Stimulated activated naive CD8-positive, alpha-beta T cell treated with anti-CD3 and anti-CD28 coated beads, Interleukin-15, Interleukin-2, amounts not matched to agents 100 U/mL and 50 U/mL, for 24 hours (primary cell): ENCODE results near the gene GGA3.
"Not testable (repeated sequence)": the region's sequence is repeated elsewhere in the genome, so short reads cannot be mapped to it uniquely, and the experiment has no call there.

Source experiments
- ATAC-seq: fragments of 150-1000 bp; cut with Tn5 transposase; one replicate; pipeline ENCODE4 v1.10.0; 2021
- DNase-seq: peaks from one replicate; pipeline ENCODE4 v3.0.0; 2021

GGA3 gene

DNA sequence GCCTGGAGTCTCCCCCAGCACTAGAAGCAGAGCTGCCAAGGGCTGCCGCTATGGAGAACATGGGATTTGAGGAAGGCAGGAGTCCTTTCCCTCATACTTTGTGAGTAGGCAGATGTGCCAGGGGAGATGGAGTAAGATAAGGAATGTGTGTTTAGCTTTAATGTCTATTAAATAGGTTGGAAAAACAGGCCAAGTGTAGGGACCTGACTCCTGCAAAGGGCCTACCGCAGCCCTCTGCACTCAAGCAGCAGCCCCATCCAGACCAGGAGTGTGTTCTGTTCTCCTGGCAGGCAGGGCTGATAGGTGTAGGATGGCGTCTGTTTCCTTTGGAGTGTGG is 11.4 kb upstream of the GGA3 start:
- DNase-seq: no peak

DNA sequence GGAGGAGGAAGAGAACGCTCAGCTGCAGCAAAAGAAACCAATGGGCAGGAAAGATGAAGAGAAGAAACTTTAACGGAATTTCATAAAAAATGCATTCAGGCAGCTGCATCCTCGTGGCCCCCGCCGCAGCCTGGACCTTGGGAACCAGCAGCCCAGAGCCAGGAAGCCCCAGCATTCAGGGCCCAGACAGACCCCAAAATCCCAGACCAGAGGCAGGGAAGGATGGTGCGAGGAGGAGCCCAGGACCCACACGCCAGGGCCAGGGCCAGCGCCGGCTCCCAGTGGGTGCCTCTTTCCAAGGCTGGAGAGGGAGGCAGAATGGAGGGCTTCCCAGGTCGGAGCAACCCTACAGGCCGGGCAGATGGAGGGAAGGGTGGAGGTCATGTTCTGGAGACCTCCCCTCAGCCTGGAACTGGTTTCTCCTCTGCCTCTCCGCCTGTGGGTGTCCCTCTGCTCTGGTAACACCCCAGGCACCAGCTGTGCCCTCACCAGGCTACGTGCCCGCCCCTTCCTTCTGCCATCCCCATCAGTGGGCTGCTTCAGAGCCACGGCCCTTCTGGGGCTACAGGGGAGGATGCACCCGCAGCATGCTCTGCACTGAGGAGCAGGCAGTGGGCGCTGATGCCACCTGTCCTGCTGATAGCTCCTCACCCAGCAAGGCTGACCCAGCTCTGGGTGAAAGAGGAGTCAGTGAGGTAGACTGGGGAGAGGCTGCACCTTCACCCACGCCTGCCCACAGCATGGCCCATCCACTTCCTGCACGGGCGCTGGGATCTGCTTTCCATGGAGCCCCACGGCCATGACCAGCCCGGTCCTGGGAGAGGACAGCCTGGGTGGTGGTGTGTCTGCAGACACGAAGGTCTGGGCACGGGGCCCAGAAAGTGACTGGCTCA is 10.8 kb upstream of the GGA3 start:
- peak; percentile 39 for DNase-seq
- no peak for ATAC-seq

More for the DNA sequence above, 11.4 kb upstream of the GGA3 start:
- ATAC-seq: no peak

DNA sequence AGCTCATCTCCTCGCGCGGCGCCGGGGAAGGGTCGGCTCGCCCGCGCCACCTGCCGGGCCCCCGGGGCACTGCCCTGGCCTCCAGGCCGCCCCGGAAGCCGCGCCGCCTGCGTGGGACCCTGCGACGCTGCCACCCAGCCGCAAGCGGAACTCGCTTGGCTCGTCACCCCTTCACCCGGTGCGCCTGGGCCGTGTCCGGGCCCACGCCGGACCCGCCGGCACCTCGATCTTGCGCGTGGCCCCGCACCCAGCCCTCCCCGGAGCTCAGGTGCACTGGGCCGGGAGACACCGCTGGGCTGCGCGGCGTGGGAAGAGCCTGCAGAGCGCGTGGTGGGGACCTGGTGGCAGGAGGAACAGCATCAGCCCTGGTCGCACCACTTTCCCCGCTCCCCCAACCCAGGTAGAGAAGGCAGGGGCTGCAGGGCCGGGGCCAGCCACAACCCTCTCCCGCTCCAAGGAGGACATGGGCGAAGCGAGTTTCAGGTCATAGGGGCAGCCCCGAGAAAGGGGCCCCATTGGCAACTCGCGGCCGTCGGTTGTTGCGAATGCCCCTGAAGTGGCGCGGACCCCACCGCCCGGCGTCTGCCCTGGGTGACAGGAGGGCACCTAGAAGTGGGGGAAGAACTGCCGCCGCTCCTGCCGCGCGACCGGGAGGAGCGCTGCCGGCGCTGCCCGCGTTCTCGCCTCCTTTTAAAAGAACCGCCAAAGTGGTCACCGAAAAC is 10.0 kb upstream of the GGA3 start:
- ATAC-seq (peak; percentile 84), DNase-seq (peak; percentile 91)

DNA sequence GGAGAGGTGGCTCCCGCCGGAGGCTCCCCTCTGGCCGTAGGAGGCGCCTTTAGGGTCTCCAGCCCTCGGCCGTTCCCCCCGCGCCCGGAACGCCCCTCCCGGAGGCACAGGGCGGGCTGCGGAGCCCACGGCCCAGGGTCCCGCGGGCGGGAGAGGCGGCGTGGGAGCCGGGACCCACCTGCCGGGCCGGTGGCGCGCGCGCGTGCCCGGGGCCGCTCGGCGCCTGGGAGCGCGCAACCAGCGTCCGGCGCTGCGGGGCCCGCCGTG is 9.5 kb upstream of the GGA3 start, which contains the start of gene MIF4GD:
Gene MIF4GD (minus strand): TSS at position 266 of the 267 bp plus-strand sequence. CDS start 1,036 bp downstream, outside the sequence.
- DNase-seq (no peak), ATAC-seq (no peak)

DNA sequence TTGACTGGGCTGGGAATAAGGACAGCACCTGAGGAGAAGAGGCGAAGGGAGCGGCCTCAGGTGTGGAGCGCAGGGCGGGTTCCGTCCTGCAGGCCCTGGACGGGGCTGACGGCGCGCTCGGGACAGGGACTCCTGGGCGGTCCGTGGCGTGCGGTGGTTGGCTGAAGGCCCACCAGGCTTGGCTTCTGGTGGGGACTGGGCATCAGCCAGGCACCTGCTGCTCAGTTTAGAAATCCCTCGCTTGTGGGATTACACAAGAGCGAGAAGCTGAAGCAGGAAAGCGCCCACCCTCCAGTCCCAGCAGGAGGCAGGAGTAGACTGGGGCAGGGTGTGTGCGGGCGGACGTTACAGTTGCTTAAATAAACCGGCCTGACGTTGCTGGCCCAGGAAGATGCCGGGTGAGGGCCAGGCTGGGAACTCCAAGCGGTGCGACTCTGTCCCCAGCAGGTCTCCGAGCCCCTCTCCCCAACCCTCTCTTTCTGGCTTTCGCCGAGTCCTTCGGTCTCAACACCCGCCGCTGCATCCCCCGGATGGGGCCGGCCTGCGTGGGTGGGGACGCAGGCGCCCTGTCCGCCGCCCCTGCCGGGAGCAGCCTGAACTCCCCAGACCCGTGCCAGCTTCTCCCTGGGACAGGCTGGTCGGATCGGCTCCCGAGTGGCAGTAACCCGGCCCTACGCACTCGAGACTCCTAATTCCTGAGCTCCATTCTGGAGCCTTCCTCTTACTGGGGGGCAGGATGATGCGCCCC is 9.0 kb upstream of the GGA3 start:
- peak; percentile 42 for ATAC-seq
- peak; percentile 76 for DNase-seq

DNA sequence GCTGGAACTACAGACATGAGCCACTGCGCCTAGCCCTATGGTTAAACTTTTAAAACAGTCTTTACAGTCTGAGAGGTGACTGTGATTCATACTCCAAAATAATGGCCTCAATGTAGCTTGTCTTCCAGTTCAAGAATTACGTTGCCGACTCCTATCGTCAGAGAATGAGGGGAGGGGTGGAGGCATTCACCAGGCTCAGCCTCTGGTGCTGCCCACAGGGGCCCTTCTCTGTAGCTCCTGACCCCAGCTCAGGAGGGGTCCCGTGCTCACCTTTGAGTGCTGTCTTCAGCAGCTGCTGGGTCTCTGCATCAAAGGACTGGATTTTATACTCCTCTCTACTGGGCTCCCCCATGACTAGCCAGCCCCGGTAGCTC is 8.4 kb upstream of the GGA3 start:
- DNase-seq (no peak), ATAC-seq (no peak)

DNA sequence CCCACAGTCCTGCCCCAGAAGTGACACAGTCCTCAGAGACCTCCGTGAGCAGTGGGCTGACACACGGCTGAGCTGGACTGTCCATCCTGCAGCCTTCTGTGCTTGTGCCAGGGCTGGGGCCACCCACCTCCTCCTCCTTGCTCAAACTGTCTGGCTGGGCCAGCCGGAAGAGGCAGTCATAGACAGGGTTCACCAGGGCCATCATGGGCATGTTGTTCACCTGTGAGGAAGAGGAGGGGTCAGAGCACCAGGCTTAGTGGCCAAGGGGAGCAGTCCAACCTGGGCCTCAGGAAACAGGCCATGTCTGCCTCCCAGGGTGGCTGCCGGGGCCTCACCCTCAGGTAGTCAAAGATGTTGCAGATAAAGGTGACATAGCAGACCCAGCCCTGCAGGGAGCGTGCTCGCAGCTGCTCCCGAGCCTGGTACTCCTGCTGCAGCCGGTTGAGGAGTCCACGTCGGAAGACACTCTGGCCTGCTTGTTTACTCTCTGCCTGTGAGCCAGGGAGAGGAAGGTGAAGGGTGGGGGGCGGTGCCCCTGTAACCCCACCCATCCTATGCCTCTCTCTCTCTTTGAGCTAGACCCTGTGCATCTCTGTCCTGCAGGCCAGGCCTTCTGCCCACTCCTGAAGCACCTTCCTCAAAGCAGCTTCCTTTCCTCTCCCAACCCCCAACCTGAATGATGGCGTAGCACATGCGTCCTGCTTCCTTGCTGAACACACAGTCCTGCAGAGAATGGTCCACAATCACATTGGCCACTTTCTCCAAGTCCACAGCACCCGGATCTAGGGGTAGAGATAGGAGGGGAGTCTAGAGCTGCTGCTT is 6.2 kb upstream of the GGA3 start:
- DNase-seq: no peak
- ATAC-seq: no peak

DNA sequence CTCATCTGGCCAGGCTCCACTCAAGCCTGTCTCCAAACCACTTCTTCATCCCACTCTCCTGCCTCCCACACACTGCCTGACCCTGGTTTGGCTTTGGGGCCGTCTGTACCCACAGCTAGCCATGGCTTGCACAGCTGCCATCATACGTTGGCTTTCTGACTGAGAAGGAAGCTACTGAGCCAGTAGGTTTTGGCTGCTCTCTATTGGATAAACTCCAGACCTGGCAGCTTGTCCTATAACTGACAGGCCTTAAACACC is 5.7 kb upstream of the GGA3 start:
- no peak for ATAC-seq
- DNase-seq: no peak

DNA sequence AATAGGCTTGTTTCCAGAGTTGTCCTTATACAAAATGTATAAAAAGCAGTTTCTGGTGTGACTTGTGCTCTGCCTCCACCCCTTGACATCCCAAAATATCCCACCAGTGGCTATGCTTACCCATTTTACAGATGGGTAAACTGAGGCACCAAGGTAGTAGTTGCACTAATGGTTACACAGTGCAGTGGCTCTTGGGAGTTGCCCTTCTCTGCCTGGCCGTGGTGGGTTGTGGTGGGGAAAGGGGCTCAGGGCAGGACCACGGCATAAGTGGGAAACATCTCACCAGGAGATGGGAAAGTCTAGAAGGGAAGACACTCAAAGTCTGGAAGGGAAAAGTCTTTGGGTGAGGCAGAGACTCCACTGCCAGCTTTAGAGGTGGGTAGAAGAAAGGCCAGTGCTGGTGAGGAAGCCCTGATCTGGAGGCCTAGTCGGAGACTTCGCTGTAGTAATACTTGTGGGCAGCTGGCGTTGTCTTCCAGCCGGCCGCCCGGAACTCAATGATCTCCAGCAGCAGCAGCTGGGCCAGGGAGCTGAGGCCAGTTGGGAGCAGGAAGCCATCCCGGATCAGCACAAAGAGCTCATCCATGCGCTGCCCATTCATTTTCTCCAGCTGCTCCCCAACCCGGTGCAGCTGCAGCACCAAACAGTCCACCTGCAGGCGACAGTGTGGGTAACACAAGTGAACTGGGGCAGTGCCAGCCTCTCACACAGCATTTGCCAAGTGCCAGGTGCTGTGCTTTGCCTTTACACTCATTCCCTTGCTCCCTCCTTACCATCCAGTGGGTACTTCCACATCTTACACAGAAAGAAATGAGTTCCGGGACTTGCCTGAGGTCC is 5.1 kb upstream of the GGA3 start:
- ATAC-seq (no peak), DNase-seq (no peak)

DNA sequence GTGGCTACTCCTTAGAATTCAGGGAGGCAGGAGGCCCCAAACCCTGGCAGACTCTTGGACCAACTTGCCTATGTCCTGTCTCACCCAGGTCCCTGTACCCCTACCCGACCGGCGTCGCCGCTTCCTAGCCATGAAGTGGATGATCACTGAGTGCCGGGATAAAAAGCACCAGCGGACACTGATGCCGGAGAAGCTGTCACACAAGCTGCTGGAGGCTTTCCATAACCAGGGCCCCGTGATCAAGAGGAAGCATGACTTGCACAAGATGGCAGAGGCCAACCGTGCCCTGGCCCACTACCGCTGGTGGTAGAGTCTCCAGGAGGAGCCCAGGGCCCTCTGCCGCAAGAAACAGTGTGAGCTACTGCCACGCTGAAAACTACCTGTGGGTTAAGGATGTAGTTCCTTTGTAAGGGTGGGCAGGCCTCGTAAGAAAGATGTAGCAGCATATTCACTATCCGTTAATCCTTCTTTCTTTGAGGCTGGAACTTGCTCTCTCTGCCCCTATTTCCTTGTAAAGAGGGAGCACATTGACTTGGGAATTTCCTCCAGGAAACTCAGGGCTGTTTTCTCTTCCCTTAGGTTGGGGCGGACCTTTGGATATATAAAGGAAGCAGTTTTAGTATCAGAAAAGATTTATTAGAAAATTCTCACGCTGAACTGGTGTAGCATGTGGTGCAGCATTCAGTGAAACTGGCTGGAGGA is 4.4 kb upstream of the GGA3 start:
- no peak for DNase-seq
- ATAC-seq: no peak

DNA sequence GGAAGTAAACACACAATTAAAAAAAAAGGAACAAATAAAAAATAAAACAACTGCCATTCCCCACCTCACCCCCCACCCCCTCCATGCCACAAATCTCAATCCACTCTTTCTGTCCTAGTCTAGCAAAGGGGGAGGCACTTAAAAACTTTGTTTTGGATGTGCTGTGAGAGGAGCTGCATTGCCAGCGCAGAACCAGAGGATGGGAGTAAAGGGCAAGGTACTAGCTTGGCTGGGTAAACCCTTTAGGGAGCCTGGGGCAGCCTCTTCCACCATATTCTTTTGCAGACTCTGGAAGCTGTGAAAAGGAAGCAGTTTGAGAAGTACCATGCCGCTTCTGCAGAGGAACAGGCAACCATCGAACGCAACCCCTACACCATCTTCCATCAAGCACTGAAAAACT is 1.6 kb upstream of the GGA3 start:
- DNase-seq (no peak), ATAC-seq (no peak)

DNA sequence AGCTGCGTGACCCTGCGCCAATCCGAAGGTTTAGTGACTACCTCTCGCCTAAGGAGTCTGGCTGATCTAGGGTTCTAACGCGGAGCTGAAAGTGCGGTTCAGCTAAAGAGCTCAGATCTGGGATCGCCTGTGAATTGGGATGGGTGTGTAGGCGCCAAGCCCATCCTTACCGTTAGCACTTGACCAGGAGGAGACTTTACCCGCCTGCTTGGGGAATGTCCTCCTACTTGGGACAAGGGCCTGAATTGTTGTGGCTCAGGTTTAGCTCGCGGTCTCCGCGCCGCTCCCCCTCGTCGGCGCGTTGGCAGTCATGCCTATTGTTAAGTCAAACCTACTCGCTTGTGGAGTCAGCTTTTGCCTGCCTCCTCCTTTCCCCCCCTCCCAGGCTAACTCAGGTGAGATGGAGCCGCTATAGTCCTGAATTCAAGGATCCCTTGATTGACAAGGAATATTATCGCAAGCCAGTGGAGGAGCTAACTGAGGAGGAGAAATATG is 753 bp upstream of the GGA3 start:
- no peak for ATAC-seq
- DNase-seq: no peak

DNA sequence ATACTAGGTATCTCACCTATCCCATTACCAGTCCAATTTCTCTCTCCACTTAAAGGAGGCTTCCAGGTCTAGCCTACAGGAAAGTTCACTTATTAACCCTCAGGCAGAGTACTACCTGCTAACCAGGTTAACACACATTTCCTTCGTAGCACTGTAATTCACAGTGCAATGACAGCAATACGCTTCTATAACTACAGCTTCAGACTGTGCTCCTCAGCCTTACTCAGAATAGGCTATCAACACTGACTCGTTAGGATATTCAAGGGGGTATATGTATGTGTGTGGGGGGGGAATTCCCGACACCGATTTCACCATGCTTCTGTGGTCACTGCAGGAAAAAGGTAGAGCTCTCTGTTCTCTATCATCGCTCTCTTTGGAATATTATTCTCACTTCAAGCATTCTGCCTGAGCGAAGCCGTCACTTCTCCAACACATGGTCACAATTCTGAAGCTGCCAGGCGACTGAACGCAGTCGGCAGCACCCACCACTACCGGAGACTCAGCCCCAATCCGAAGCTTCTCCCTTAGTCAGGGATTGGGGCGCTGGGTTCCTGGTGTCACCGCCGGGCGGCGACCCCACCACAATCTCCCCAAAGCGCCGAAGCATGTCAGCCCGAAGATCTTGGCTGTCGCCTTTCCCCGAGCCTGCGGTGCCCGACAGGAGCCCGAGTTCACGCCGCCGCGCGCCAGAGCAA is 618 bp downstream of the GGA3 start:
- DNase-seq: no peak
- peak; percentile 78 for ATAC-seq

DNA sequence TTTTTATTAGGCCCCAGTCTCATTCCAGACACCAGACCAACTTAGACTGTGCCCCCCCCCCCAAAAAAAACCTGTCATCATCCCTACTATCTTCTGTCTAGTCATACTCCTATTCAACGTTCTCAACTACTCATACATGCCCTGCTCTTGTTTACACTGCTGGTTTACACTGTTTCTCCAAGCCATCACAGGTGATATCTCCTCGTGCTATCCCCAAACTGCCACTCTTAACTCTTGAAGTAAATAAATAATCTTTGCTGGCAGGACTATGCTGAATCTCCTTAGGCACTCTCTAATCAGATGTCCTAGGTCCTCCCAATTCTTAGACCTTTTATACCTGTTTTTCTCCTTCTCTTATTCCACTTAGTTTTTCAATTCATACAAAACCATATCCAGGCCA is 4.2 kb downstream of the GGA3 start:
- ATAC-seq, DNase-seq: not testable (repeated sequence)

DNA sequence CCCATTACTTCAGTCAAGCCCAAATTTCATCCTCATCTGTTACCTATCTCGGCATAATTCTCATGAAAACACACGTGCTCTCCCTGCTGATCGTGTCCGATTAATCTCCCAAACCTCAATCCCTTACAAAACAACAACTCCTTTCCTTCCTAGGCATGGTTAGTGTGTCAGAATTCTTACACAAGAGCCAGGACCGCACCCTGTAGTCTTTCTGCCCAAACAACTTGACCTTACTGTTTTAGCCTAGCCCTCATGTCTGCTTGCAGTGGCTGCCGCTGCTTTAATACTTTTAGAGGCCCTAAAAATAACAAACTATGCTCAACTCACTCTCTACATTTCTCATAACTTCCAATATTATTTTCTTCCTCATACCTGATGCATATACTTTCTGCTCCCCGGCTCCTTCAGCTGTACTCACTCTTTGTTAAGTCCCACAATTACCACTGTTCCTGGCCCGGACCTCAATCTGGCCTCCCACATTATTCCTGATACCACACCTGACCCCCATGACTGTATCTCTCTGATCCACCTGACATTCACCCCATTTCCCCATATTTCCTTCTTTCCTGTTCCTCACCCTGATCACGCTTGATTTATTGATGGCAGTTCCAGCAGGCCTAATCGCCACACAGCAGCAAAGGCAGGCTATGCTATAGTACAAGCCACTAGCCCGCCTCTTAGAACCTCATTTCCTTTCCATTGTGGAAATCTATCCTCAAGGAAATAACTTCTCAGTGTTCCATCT is 5.3 kb downstream of the GGA3 start:
- ATAC-seq, DNase-seq: not testable (repeated sequence)

DNA sequence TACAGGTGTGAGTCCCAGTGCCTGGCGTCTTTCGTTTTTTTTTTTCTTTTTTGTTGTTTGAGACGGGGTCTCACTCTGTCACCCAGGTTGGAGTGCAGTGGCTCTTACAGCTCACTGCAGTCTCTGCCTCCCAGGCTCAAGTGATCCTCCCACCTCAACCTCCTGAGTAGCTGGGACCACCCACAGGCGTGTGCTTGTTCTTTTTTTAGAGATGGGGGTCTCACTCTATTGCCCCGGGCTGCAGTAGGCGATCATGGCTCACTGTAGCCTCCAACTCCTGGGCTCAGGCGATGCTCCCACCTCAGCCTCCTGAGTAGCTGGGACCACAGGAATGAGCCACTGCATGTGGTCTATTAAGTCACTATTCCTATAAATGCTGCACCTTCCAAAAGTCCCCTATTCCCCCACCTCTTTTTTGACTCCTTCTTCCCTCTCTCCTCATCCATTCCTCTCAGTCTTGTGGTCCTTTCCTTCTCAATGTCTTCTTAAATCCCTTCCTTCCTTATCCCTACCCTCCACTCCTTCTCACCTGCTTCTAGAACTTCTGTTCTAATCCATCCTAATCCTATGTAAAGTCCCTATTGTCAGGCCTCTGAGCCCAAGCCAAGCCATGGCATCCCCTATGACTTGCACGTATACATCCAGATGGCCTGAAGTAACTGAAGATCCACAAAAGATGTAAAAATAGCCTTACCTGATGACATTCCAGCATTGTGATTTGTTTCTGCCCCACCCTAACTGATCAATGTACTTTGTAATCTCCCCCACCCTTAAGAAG is 9.2 kb downstream of the GGA3 start:
- no peak for ATAC-seq

DNA sequence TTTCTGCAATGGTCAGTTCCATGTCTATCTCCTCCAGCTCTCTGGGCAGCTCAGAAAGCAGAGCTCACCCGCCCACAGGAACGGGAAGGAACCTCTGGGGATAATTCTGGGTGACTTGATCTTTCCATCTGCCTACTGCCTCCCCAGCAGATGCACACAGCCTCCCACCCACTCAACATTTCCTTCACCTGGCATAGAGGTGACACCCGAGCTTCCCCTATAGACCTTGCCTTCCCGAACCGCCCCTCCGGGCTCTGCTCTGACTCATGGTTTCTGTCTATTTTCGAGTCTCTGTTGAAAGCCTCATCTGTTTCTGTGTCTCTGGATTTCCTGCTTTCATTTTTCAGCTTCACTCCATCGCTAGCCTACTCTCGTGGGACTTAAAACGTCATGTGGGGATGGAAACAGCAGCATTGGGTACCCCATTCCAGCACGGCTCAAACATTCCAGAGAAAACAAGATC is 11.4 kb downstream of the GGA3 start:
- peak; percentile 80 for DNase-seq
- peak; percentile 99 for ATAC-seq

More for the DNA sequence above, 9.2 kb downstream of the GGA3 start:
- no peak for DNase-seq

DNA sequence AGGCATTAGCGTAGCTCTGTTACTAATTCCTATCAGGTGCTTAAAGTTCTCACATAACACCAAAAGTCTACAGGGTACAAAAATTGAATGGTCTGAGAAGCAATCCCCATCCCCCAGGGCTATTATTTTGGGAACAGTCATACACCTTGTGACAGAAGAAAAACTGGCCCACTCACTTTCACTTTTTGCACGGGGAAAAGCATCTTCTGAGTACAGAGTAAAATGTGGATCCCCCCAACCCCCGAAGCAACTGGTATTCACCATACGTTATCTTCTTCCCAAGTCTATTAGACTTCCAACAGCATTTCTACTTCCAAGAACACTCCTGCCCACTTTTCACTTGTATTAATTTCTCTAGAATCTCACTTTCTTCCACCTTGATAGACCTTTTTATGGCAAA is 11.8 kb downstream of the GGA3 start:
- ATAC-seq: no peak

More for the DNA sequence above, 11.8 kb downstream of the GGA3 start:
- no peak for DNase-seq
